ENCODE data around the gene RBFOX2. TPM values are rescaled to one million over a fixed set of nuclear protein-coding genes. Genes with fewer than 3 reads are reported as not detected.
"Not testable (repeated sequence)": the region's sequence is repeated elsewhere in the genome, so short reads cannot be mapped to it uniquely, and the experiment has no call there.

The RBFOX2 gene
- total RNA-seq, 3 donors from 2014 or later = 5.6 to 6.9 (median 6.5) TPM

DNA sequence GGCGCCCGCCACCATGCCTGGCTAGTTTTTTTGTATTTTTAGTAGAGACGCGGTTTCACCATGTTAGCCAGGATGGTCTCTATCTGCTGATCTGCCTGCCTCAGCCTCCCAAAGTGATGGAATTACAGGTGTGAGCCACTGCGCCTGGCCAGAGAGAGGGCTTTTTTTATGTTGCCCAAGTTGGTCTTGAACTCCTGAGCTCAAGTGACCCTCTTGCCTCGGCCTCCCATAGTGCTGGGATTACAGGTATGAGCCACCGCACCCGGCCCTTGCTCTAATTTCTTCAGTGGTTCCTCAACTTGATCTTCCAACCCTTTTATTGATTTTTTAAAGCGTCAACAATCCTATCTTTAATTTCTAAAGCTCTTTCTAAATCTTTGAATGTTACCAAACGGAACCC lies 25.8 kb upstream of the RBFOX2 start:
- not testable (repeated sequence) for H3K4me1 Mint-ChIP-seq (ENCODE audit: low read depth); H3K27me3 Mint-ChIP-seq (ENCODE audit: low read depth); H3K9me3 Mint-ChIP-seq; H3K4me3 Mint-ChIP-seq; H3K36me3 Mint-ChIP-seq (ENCODE audit: insufficient read depth); DNase-seq; ATAC-seq

DNA sequence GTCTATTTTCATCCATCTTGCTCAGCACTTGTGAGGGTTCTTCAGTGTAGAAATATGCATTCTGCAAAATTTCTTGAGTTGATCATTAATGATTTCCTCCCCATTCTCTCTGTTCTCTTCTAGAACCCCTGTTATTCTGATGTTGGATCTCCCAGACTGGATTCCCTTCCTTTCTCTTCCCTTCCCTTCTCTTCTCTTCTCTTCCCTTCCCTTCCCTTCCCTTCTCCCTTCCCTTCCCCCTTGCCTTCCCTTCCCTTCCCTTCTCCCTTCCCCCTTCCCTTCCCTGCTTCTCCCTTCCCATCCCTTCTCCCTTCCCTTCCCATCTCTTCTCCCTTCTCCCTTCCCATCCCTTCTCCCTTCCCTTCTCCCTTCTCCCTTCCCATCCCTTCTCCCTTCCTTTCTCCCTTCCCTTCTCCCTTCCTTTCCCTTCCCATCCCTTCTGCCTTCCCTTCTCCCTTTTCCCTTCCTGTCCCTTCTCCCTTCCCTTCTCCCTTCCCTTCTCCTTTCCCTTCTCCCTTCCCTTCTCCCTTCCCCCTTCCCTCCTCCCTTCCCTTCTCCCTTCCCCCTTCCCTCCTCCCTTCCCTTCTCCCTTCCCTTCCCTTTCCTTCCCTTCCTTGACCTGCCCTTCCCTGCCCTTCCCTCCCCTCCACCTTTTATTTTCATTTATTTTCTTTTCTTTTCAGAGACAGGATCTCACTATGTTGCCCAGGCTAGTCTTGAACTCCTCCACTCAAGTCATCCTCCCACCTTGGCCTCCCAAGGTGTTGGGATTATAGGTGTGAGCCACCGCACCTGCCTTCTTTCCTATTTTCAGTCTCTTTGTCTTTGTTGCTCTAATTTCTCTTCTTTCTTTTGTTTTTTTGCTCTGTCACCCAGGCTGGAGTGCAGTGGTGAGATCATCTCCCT lies 24.9 kb upstream of the RBFOX2 start:
- H3K4me1 Mint-ChIP-seq (ENCODE audit: low read depth) = peaks cover 5% of the 10 kb centered on the region
- H3K36me3 Mint-ChIP-seq (ENCODE audit: insufficient read depth) = no peaks in the 10 kb centered on the region
- no peak for ATAC-seq
- no peaks in the 10 kb centered on the region for H3K9me3 Mint-ChIP-seq
- H3K4me3 Mint-ChIP-seq = no peak overlapping the region
- no peak for DNase-seq
- peaks cover 8% of the 10 kb centered on the region for H3K27me3 Mint-ChIP-seq (ENCODE audit: low read depth)

DNA sequence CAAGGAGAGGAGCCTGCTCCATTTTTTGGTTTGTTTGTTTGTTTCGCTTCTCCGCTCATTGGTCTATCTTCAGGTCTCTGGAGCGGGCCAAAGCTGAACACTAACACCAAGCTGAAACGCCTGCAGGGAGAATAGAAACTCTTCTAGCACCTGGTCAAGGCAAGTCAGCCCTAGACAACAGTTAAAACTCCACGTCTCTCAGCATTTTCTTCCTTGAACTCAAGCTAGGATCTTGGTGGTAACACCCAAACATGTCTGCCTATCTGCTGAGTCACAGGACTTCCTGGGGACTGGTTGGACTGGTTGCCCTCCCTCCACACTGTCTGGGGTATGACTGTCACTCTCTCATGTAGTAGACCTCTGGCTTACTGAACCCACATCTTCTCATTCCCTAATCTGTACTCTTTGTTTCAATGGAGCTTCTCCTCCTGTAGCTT lies 23.9 kb upstream of the RBFOX2 start:
- peaks cover 5% of the 10 kb centered on the region for H3K4me1 Mint-ChIP-seq (ENCODE audit: low read depth)
- H3K27me3 Mint-ChIP-seq (ENCODE audit: low read depth) = peaks cover 8% of the 10 kb centered on the region
- H3K36me3 Mint-ChIP-seq (ENCODE audit: insufficient read depth) = no peaks in the 10 kb centered on the region
- no peak overlapping the region for H3K4me3 Mint-ChIP-seq
- DNase-seq = no peak
- no peaks in the 10 kb centered on the region for H3K9me3 Mint-ChIP-seq
- peak; percentile 82 for ATAC-seq

DNA sequence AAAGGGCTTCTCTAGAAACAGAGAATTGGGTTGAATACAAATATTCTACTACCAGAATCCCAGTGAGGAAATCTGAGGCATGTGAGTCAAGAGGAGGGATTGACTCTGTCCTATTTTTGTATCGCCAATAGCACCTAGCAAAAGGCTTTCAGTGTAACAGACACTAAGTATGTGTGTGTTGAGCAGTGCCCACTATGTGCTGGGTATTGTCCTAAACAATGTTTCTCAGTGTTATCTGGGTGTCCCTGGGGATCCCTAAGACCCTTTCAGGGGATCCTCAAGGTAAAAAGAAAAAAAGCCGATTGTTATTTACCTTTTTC lies 21.0 kb upstream of the RBFOX2 start:
- ATAC-seq (no peak), DNase-seq (no peak)
- H3K4me1 Mint-ChIP-seq (ENCODE audit: low read depth) = peaks cover 5% of the 10 kb centered on the region
- H3K36me3 Mint-ChIP-seq (ENCODE audit: insufficient read depth) = no peaks in the 10 kb centered on the region
- H3K27me3 Mint-ChIP-seq (ENCODE audit: low read depth) = peaks cover 4% of the 10 kb centered on the region
- no peak overlapping the region for H3K4me3 Mint-ChIP-seq
- no peaks in the 10 kb centered on the region for H3K9me3 Mint-ChIP-seq

DNA sequence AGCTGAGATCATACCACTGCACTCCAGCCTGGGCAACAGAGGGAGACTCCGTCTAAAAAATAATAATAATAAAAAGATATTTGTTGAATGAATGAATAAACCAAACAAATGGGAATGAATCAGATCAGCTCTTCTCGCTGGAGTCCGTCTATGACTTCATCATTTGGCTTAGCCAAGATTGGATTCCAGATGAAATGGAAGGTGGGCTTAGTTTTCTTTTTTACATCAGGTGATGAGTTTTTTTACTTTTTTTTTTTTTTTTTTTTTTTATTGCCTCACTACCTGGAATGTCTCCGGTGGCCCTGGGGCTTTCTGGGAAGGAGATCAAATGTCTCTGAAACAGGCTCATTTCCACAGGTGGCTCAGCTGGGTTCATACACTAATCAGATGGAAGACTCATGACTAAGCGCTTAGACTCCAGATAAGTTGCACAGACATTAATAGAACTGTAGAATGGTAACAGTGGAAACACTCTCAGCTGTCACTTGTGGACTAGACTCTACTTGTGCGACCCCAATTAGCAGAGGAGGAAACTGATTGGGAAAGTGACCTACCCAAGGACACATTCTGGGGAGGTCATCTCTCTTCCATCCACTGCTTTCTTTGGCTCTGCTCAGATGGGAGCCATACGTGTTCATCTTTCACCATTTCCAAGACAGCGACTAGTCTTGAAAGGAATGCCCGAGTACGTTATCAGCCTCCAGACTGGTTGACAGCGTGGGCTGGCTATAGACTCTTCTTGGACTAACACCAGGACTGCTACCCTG lies 20.5 kb upstream of the RBFOX2 start:
- ATAC-seq (no peak), DNase-seq (no peak)
- H3K36me3 Mint-ChIP-seq (ENCODE audit: insufficient read depth) = no peaks in the 10 kb centered on the region
- H3K4me1 Mint-ChIP-seq (ENCODE audit: low read depth) = peaks cover 5% of the 10 kb centered on the region
- H3K27me3 Mint-ChIP-seq (ENCODE audit: low read depth) = peaks cover 6% of the 10 kb centered on the region
- no peak overlapping the region for H3K4me3 Mint-ChIP-seq
- no peaks in the 10 kb centered on the region for H3K9me3 Mint-ChIP-seq

DNA sequence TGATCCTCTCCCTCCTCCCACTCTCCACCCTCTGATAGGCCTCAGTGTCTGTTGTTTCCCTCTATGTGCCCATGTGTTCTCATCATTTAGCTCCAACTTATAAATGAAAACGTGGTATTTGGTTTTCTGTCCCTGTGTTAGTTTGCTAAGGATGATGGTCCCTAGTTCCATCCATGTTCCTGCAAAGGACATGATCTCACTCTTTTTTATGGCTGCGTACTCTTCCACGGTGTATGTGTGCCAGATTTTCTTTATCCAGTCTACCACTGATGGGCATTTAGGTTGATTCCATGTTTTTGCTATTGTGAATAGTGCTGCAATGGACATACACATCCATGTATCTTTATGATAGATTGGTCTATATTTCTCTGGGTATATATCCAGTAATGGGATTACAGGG lies 15.9 kb upstream of the RBFOX2 start:
- not testable (repeated sequence) for H3K9me3 Mint-ChIP-seq; H3K4me1 Mint-ChIP-seq (ENCODE audit: low read depth); H3K4me3 Mint-ChIP-seq; ATAC-seq; H3K36me3 Mint-ChIP-seq (ENCODE audit: insufficient read depth); DNase-seq
- peaks cover 17% of the 10 kb centered on the region for H3K27me3 Mint-ChIP-seq (ENCODE audit: low read depth)

DNA sequence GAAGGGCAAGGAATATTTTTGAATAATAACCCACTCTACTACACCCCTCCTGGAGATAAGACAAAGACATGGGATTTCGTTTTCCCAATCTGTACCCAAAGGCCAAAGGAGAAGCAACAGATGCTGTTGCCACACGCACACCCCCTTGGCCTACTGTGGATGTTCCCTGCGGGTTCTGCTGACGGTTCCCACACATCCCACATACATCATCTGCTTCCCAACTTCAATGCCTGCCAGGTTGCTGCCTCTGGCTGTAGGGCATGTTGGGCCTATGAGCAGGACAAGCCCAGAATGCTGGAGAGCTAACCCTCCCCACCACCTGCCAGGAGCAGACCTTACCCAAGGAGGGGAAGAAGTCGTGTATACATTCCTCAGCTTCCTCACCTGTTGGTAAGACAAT lies 13.6 kb upstream of the RBFOX2 start:
- Mint-ChIP-seq H3K4me1 (ENCODE audit: low read depth) (no peaks in the 10 kb centered on the region), H3K4me3 (no peak overlapping the region), H3K9me3 (no peaks in the 10 kb centered on the region), H3K27me3 (ENCODE audit: low read depth) (peaks cover 27% of the 10 kb centered on the region), H3K36me3 (ENCODE audit: insufficient read depth) (no peaks in the 10 kb centered on the region)
- DNase-seq = no peak
- ATAC-seq = no peak

DNA sequence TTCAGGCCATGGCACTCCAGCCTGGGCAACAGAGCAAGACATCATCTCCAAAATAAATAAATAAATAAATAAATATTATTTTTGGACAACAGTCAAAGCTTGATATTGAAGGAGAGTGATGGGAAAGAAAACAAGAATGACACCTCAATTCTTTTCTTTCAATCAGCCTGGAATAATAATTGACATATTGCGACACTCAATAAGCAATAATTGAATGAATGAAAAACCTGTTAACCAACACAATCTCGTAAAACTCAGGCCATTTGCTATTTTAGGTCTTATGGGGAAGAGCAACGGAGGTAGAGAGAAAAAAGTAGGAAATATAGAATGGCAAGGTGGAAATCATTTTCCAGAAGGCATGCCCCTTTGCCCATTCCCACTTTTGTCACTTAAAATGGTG lies 10.5 kb upstream of the RBFOX2 start:
- H3K4me1 Mint-ChIP-seq (ENCODE audit: low read depth) = no peaks in the 10 kb centered on the region
- ATAC-seq (no peak), DNase-seq (no peak)
- no peaks in the 10 kb centered on the region for H3K36me3 Mint-ChIP-seq (ENCODE audit: insufficient read depth)
- no peaks in the 10 kb centered on the region for H3K9me3 Mint-ChIP-seq
- no peak overlapping the region for H3K4me3 Mint-ChIP-seq
- H3K27me3 Mint-ChIP-seq (ENCODE audit: low read depth) = peaks cover 38% of the 10 kb centered on the region

DNA sequence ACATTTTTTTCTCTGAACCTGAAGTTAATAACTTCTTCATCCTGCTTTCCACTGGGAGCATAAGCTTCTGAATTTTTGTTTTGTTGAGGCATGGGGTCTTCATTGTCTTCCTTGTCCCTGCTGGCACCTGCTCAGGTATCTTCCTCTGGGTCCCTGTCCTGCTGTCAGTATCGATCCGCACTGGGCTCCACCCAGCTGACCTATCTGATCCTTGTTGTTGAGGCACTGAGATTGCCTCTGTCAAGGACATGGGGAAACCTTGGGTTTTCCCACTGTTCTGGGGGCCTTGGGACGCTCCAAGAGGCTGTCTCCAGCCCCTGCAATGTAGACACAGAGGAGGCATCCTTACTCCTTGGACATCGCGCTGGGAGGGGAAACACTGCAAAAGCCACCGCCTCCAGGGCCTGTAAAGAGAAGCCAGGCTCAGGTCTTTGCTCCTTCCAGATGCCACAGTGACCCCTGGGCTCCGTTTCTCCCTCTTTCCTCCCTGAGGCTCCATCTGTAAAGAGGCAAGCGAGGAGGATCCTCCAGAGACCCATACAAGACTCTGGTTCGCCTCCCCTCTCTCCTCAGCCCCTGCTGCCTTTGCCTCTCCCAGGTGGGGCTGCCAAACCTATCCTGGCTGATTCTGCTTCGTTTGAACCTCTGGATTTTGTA lies 8.6 kb upstream of the RBFOX2 start:
- Mint-ChIP-seq H3K4me3 (no peak overlapping the region), H3K9me3 (no peaks in the 10 kb centered on the region), H3K4me1 (ENCODE audit: low read depth) (no peaks in the 10 kb centered on the region), H3K27me3 (ENCODE audit: low read depth) (peaks cover 50% of the 10 kb centered on the region), H3K36me3 (ENCODE audit: insufficient read depth) (no peaks in the 10 kb centered on the region)
- no peak for ATAC-seq
- DNase-seq = no peak

DNA sequence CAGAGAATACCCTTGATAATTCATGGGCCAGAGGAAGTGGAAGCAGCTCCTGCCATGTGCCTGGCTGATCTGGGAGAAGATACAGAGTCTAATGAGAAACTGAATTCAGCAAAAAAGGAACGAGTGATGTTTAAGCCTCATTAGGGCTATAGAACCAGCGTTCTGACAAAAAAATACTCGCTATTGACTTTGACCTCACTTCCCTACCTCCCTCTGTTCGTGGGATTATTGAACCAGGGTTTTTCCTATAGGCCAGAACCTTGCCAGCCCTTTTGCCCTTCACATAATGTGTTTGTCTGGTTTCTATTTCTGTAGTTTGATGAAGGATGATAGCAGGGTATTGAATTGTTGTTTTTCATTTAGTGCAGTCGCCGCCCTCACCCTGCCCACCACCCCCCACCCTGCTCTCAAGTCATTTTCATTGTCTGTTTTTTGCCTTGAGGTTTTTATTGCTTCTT lies 7.6 kb upstream of the RBFOX2 start:
- no peak overlapping the region for H3K4me3 Mint-ChIP-seq
- H3K36me3 Mint-ChIP-seq (ENCODE audit: insufficient read depth) = no peaks in the 10 kb centered on the region
- H3K9me3 Mint-ChIP-seq = no peaks in the 10 kb centered on the region
- H3K4me1 Mint-ChIP-seq (ENCODE audit: low read depth) = no peaks in the 10 kb centered on the region
- DNase-seq = no peak
- ATAC-seq = no peak
- H3K27me3 Mint-ChIP-seq (ENCODE audit: low read depth) = peaks cover 52% of the 10 kb centered on the region

DNA sequence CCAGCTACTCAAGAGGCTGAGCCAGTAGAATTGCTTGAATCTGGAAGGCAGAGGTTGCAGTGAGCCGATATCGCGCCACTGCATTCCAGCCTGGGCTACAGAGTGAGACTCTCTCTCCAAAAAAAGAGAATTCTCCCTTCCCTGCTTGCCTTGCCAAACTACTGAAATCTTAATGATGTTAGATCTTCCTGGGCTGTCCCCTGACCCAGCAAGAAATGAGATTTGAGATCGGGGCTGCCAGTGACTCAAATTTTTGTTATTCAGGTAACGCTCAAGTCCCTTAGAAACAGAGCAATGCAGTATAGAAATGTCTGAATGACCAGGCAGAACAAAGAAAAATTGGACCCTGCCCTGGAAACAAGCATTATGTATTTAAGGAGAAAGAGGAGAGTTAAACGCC lies 4.0 kb upstream of the RBFOX2 start:
- Mint-ChIP-seq H3K36me3 (ENCODE audit: insufficient read depth) (no peaks in the 10 kb centered on the region), H3K27me3 (ENCODE audit: low read depth) (peaks cover 42% of the 10 kb centered on the region), H3K9me3 (no peaks in the 10 kb centered on the region), H3K4me3 (no peak overlapping the region), H3K4me1 (ENCODE audit: low read depth) (peaks cover 11% of the 10 kb centered on the region)
- DNase-seq (no peak), ATAC-seq (no peak)

DNA sequence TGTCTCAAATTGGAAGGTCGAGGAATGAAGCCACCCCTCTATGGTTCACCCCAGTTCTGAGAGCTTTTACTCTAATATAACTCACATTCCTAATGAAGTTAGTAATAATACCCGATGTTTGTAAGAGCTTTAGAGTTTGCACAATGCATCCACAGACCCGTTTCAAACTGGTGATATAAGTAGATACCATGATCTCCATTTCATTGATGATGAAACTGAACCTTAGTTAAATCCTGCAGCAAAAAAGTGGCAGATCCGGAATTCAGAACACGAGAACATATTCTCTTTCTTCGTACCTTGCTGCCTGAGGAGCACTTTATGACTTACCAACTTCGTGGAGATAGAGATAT lies 757 bp upstream of the RBFOX2 start:
- Mint-ChIP-seq H3K27me3 (ENCODE audit: low read depth) (peaks cover 23% of the 10 kb centered on the region), H3K9me3 (no peaks in the 10 kb centered on the region), H3K4me3 (peak overlapping the region; percentile 89), H3K4me1 (ENCODE audit: low read depth) (peaks cover 16% of the 10 kb centered on the region), H3K36me3 (ENCODE audit: insufficient read depth) (no peaks in the 10 kb centered on the region)
- DNase-seq (no peak), ATAC-seq (no peak)

DNA sequence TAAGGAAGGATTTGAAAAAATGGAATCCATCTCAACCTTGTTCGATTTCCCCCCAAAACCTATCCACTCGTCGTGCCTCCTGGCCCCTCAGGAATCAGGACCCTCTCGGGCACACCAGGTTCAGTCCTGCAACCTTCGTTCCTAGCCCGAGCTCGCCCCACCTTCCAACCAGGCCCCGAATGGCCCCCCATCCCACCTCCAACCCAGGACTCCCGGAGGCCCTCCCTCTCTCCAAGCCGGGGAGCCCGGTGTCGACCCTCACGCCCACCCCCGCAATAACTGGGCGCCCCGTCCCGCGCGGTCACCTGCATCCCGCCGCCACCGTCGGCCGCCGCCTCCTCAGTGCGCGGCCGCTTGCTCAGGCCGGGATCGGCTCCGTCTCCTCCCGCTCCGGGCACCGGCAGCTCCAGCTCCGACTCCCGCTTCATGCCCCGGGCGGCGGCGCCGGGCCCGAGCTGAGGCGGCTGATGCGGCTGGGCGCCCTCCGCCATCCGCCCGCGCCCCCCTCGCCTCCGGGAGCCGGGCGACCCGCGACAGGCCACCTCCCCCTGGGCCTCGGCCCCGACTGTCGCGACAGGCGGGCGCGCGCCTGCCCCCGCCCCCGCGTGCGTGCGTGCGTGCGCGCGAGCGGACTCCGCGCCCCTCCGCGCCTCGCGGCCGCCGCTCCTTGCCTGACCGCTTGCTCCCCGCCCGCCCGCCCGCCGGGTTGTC lies 534 bp downstream of the RBFOX2 start:
- Mint-ChIP-seq H3K4me1 (ENCODE audit: low read depth) (peaks cover 19% of the 10 kb centered on the region), H3K9me3 (no peaks in the 10 kb centered on the region), H3K27me3 (ENCODE audit: low read depth) (peaks cover 15% of the 10 kb centered on the region), H3K4me3 (peak overlapping the region; percentile 84), H3K36me3 (ENCODE audit: insufficient read depth) (no peaks in the 10 kb centered on the region)
- ATAC-seq = peak; percentile 30 to 42
- peak; percentile 9 for DNase-seq

DNA sequence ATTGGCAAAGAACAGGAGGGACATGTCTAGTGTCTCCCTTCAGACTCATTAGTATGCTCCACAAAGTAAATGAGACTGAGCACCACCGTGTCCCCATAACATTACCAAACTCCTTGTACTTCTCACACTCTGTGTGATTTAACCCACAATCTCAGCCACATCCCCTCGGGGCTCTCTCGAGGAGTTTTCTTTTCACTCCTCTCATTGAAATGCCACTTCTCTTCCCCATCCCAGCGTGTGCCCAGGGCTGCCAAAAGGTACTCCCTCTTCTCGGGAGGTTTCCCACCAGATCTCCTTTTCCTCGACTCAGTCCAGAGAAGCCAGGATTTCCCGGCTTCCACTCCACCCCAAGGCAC lies 1.1 kb downstream of the RBFOX2 start:
- Mint-ChIP-seq H3K36me3 (ENCODE audit: insufficient read depth) (no peaks in the 10 kb centered on the region), H3K9me3 (no peaks in the 10 kb centered on the region), H3K27me3 (ENCODE audit: low read depth) (peaks cover 12% of the 10 kb centered on the region), H3K4me3 (peak overlapping the region; percentile 84), H3K4me1 (ENCODE audit: low read depth) (peaks cover 21% of the 10 kb centered on the region)
- ATAC-seq = no peak
- no peak for DNase-seq

Measured in activated T-cell treated with anti-CD3 and anti-CD28 coated beads, Interleukin-2, amount 50 U/mL, for 4 hours (primary cell).